HepG2 (cell line): ENCODE measurements around the gene TMF1. TPM values are rescaled to one million over a fixed set of nuclear protein-coding genes. Genes with fewer than 3 reads are reported as not detected.

Experiments
- ATF4 ChIP-seq, 2 experiments: fragments of 450-650 bp in 1 of 2; sonication (generic) in 1 of 2; formaldehyde crosslinking; IDR thresholded peaks; 2 replicates each; pipeline versions ENCODE4 v1.5.0 to v1.8.0; 2020 to 2022; ENCODE audit warnings: mild to moderate bottlenecking in 1 of 2, missing genetic modification reagents in 1 of 2
- CCAR2 ChIP-seq: fragments of 200-400 bp; formaldehyde crosslinking; optimal IDR thresholded peaks from 2 replicates; pipeline ENCODE3; 2018; ENCODE audit warnings: low read depth, mild to moderate bottlenecking, low read length, moderate library complexity
- EEA1 ChIP-seq: sonication (generic); formaldehyde crosslinking; IDR thresholded peaks from 2 replicates; pipeline ENCODE4 v1.5.1; 2020; ENCODE audit warnings: mild to moderate bottlenecking, missing genetic modification reagents, borderline replicate concordance
- ELK4 ChIP-seq: sonication (generic); formaldehyde crosslinking; IDR thresholded peaks from 2 replicates; pipeline ENCODE4 v1.9.0; 2021; ENCODE audit warnings: missing genetic modification reagents, borderline replicate concordance
- FLYWCH1 ChIP-seq: sonication (generic); formaldehyde crosslinking; IDR thresholded peaks from 2 replicates; pipeline ENCODE4 v1.8.1; 2023; ENCODE audit warnings: mild to moderate bottlenecking, missing genetic modification reagents
- HMGA1 ChIP-seq: sonication (generic); formaldehyde crosslinking; conservative IDR thresholded peaks from 2 replicates; pipeline ENCODE4 v1.4.0; 2020; ENCODE audit warnings: missing genetic modification reagents
- MIER2 ChIP-seq: IDR thresholded peaks from 2 replicates; pipeline ENCODE4 v1.6.1; 2016; ENCODE audit warnings: missing biosample characterization, missing genetic modification reagents
- NCOR1 ChIP-seq: fragments of 200-600 bp; sonication (generic); IDR thresholded peaks from 2 replicates; pipeline ENCODE4 v1.7.0; 2017; ENCODE audit warnings: antibody characterized with exemption, low read length, borderline replicate concordance
- NR2F1 ChIP-seq, 2 experiments: fragments of 450-650 bp in 1 of 2; formaldehyde crosslinking in 1 of 2; IDR thresholded peaks; 2 replicates each; pipeline versions ENCODE4 v1.5.0 to v1.6.1; 2016 to 2020; ENCODE audit warnings: mild to moderate bottlenecking in 1 of 2, missing compliant biosample characterization in 1 of 2, missing genetic modification reagents in 1 of 2, moderate library complexity in 1 of 2
- PHF5A ChIP-seq: IDR thresholded peaks from one replicate; pipeline ENCODE4 v1.6.1; 2018; ENCODE audit warnings: low read depth, missing genetic modification reagents; ENCODE audit not compliant: unreplicated experiment
- SIX1 ChIP-seq: sonication (generic); formaldehyde crosslinking; IDR thresholded peaks from 2 replicates; pipeline ENCODE4 v1.4.0; 2020; ENCODE audit warnings: missing genetic modification reagents, borderline replicate concordance
- SKI ChIP-seq: fragments of 450-650 bp; IDR thresholded peaks from one replicate; pipeline ENCODE4 v1.6.1; 2018; ENCODE audit warnings: mild to moderate bottlenecking; ENCODE audit not compliant: partially characterized antibody
- SPEN ChIP-seq: sonication (generic); formaldehyde crosslinking; IDR thresholded peaks from 2 replicates; pipeline ENCODE4 v1.5.1; 2020; ENCODE audit warnings: low read depth, mild to moderate bottlenecking, missing genetic modification reagents
- TBL1XR1 ChIP-seq: fragments of 150-350 bp; IDR thresholded peaks from 2 replicates; pipeline ENCODE4 v1.6.1; 2014; ENCODE audit warnings: borderline replicate concordance, low read length; ENCODE audit not compliant: partially characterized antibody
- ZBTB46 ChIP-seq: sonication (generic); formaldehyde crosslinking; IDR thresholded peaks from 2 replicates; pipeline ENCODE4 v1.4.0; 2020; ENCODE audit warnings: mild to moderate bottlenecking, missing genetic modification reagents, borderline replicate concordance
- ZNF20 ChIP-seq: sonication (generic); formaldehyde crosslinking; IDR thresholded peaks from 2 replicates; pipeline ENCODE4 v1.4.0; 2020; ENCODE audit warnings: mild to moderate bottlenecking, moderate library complexity, missing genetic modification reagents
- ZNF383 ChIP-seq: sonication (generic); formaldehyde crosslinking; IDR thresholded peaks from 2 replicates; pipeline ENCODE4 v1.4.0; 2020; ENCODE audit warnings: missing genetic modification reagents, mild to moderate bottlenecking, borderline replicate concordance
- ZNF737 ChIP-seq: sonication (generic); formaldehyde crosslinking; IDR thresholded peaks from 2 replicates; pipeline ENCODE4 v1.5.0; 2020; ENCODE audit warnings: missing genetic modification reagents, mild to moderate bottlenecking, borderline replicate concordance
- ZNF747 ChIP-seq: sonication (generic); formaldehyde crosslinking; IDR thresholded peaks from 2 replicates; pipeline ENCODE4 v1.8.1; 2023; ENCODE audit warnings: missing genetic modification reagents, mild to moderate bottlenecking, borderline replicate concordance
- ZNF790 ChIP-seq: sonication (generic); formaldehyde crosslinking; IDR thresholded peaks from 2 replicates; pipeline ENCODE4 v1.8.0; 2022; ENCODE audit warnings: missing genetic modification reagents, mild to moderate bottlenecking, borderline replicate concordance
- ZNF891 ChIP-seq: sonication (generic); formaldehyde crosslinking; IDR thresholded peaks from 2 replicates; pipeline ENCODE4 v1.5.0; 2020; ENCODE audit warnings: mild to moderate bottlenecking, missing genetic modification reagents
- ZZZ3 ChIP-seq: sonication (generic); formaldehyde crosslinking; IDR thresholded peaks from 2 replicates; pipeline ENCODE4 v1.4.0; 2020; ENCODE audit warnings: missing genetic modification reagents, mild to moderate bottlenecking, borderline replicate concordance
- polyA plus RNA-seq, 8 experiments: library from polyadenylated mRNA; depleted of rRNA in 3 of 8; stranded (reverse) in 7 of 8; unstranded in 1 of 8; fragments of >200 nt; fragmentation: Illumina TruSeq in 4 of 8; extraction: Trizol in 4 of 8; gene quantifications; 2 replicates each; pipeline versions ENCODE4 v1.2.1 to v1.2.3, GENCODE V29; 2011 to 2016; ENCODE audit warnings: low read depth in 4 of 8, missing spikeins in 1 of 8, mixed read lengths in 1 of 8; ENCODE audit not compliant: insufficient read depth in 1 of 8
- total RNA-seq, 5 experiments: library from RNA; depleted of rRNA; stranded (reverse); fragments of >200 nt; fragmentation: Illumina TruSeq; extraction: Trizol; gene quantifications; 2 replicates each; pipeline ENCODE4 v1.2.3, GENCODE V29; 2016; ENCODE audit warnings: low read depth in 1 of 5

The TMF1 gene
- total and polyA plus RNA-seq, 2 of the 13 experiments (the other 11 are each of a cell fraction or from before 2014, with no cell fraction given): 12.1 to 38.4 TPM

DNA sequence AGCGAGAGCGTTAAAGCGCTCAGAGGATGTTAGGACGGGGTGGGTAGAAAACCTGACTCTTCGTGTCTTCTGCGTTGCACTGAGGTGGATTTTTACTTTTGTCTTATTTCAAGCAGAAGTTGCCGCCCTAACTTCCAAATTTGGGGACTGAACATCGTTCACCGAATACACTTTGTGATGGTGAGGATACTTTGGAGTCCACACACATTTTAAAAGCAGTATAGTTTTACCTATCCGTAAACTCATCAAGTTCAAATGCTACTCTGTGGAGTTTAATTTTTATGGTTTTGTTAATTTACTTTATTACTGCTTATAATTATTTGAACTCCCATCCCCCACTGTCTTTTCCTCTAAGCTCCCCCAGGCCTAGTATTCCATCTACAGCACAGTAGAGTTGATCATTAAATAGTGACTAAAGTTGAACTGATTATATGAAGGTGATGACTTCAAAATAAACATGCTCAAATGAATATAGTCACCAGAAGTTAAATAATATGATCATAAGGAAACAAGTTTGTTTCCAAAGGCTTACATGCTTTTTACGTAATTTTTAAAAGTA, 38.0 kb downstream of the TMF1 start (continued):
- TF ChIP-seq HMGA1: no peak
- no peak for TF ChIP-seq TBL1XR1
- TF ChIP-seq ZNF790 (CRISPR knock-in tag): 0 out of 2 replicates have a peak, but pooled peaks have one; percentile 12
- TF ChIP-seq PHF5A (CRISPR knock-in tag): peak; percentile 10
- no peak for TF ChIP-seq MIER2 (CRISPR knock-in tag)
- TF ChIP-seq SKI: no peak
- TF ChIP-seq ZNF20: 0 out of 2 replicates have a peak, but pooled peaks have one; percentile 50
- no peak for TF ChIP-seq ZNF747 (CRISPR knock-in tag)
- no peak for TF ChIP-seq ZNF383 (CRISPR knock-in tag)
- TF ChIP-seq CCAR2: no peak
- no peak for TF ChIP-seq ZNF891 (CRISPR knock-in tag)
- TF ChIP-seq ELK4: no peak
- no peak for TF ChIP-seq ZNF737 (CRISPR knock-in tag)
- 0 out of 4 replicates have a peak, but pooled peaks of 1 of the 2 experiments have one; percentile 1 for TF ChIP-seq ATF4 (CRISPR knock-in tag; IDR thresholded peaks at IDR 0.05)
- TF ChIP-seq EEA1: no peak
- no peak for TF ChIP-seq ZZZ3 (CRISPR knock-in tag)
- TF ChIP-seq FLYWCH1 (CRISPR knock-in tag): peak; percentile 12; the same call in 1 of the 2 replicates
- no peak for TF ChIP-seq NCOR1
- no peak for TF ChIP-seq SPEN (CRISPR knock-in tag)
- TF ChIP-seq ZBTB46: no peak
- no peak for TF ChIP-seq SIX1 (CRISPR knock-in tag)
- TF ChIP-seq NR2F1 (CRISPR knock-in tag; IDR thresholded peaks at IDR 0.05): no peak
